Mucosa of rectum (tissue), 2 donors: Measurements from ENCODE around the gene LY9.
A peak's percentile ranks its signal among the peaks of the same experiment; 100 is the strongest.

ENCODE experiments used
- H3K27ac ChIP-seq, 2 donors: one replicate each; pipeline ENCODE4 v1.7.0; 2013; ENCODE audit warnings: inconsistent platforms in 2 of 2, low read depth in 2 of 2, low read length in 2 of 2
- H3K27me3 ChIP-seq, 2 donors: one replicate each; pipeline ENCODE4 v1.7.0; 2013; ENCODE audit warnings: low read length in 2 of 2; ENCODE audit not compliant: control insufficient read depth in 2 of 2, insufficient read depth in 2 of 2
- H3K36me3 ChIP-seq, 2 donors: one replicate each; pipeline ENCODE4 v1.7.0; 2013; ENCODE audit warnings: low read length in 2 of 2; ENCODE audit not compliant: control insufficient read depth in 2 of 2, insufficient read depth in 2 of 2
- H3K4me1 ChIP-seq, 2 donors: one replicate each; pipeline ENCODE4 v1.7.0; 2013; ENCODE audit warnings: low read length in 2 of 2, mild to moderate bottlenecking in 1 of 2; ENCODE audit not compliant: control insufficient read depth in 2 of 2, insufficient read depth in 2 of 2
- H3K4me3 ChIP-seq, 2 donors: one replicate each; pipeline ENCODE4 v1.7.0; 2013; ENCODE audit warnings: low read length in 2 of 2
- H3K9ac ChIP-seq, 2 donors: one replicate each; pipeline ENCODE4 v1.7.0; 2013; ENCODE audit warnings: low read length in 2 of 2, low read depth in 1 of 2, mild to moderate bottlenecking in 1 of 2
- H3K9me3 ChIP-seq, 2 donors: one replicate each; pipeline ENCODE4 v1.7.0; 2013; ENCODE audit warnings: low read length in 2 of 2; ENCODE audit not compliant: control insufficient read depth in 2 of 2
- donor health status: healthy.
- donor health status: Normal muscosa, but diverticular disease.

LY9 gene

DNA sequence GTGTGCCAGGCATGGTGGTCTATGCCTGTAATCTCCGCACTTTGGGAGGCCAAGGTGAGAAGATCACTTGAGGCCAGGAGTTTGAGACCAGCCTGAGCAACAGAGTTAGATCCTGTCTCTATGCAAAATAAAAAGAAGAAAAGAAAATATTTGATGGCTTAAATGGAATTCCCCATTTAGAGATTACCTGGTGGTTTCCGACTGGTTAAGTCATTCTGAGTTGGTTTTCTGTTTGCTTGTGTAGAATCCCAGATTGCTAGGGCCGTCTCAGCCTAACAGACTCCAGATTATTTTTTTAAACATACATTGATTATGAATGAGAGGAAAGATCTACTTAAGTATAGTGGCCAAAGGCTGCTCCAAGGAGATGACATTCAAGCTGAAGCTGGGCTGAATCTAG lies 22.9 kb upstream of the LY9 start:
- Histone ChIP-seq H3K36me3 (no peaks in the 10 kb centered on the region), H3K9me3 (no peaks in the 10 kb centered on the region), H3K27ac (no peak overlapping the region), H3K9ac (no peak overlapping the region), H3K4me3 (no peak overlapping the region), H3K27me3 (no peaks in the 10 kb centered on the region), H3K4me1 (no peaks in the 10 kb centered on the region)

DNA sequence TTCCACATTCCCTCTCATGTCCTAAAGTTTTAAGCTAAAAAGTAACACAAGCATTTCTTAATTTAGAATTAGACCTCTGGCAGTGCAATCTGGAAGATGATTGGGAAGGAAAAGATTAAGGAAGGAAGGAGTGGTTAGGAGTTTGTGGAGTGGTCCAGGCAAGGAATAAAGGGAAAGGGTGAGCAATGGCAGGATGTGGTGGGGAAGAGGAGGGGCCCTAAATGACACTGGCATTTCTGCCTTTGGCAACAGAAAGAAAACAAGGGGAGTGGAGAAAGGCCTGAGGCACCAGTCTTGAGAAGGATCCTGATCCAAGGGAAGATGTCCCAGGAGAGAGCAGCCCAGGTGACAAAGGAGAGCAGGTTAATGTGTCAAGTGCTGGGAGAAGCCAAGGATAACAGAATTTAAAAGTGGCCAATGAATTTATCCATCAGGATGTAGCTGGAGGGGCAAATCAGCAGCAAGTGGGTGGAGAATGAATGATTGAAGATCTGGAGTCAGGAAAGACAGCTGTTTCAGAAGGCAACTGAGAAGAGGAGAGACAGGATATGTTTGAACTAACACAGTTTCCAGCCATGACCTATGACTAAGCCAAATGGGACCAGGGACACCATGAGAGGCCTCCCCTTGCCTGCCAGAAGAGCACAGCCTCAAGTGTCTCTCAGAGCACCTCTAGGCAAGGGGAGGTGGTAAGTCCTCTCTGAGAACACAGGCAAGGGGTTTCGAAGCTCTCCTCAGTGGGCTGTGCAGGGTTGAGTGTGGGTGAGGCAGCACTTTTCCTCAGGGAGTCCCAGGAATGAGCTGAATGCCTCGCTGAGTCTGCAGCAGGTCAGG lies 20.9 kb upstream of the LY9 start:
- H3K27me3 ChIP-seq = no peaks in the 10 kb centered on the region
- H3K36me3 ChIP-seq = no peaks in the 10 kb centered on the region
- no peak overlapping the region for H3K27ac ChIP-seq
- H3K9ac ChIP-seq = no peak overlapping the region
- H3K4me3 ChIP-seq = no peak overlapping the region
- no peaks in the 10 kb centered on the region for H3K9me3 ChIP-seq
- no peaks in the 10 kb centered on the region for H3K4me1 ChIP-seq

DNA sequence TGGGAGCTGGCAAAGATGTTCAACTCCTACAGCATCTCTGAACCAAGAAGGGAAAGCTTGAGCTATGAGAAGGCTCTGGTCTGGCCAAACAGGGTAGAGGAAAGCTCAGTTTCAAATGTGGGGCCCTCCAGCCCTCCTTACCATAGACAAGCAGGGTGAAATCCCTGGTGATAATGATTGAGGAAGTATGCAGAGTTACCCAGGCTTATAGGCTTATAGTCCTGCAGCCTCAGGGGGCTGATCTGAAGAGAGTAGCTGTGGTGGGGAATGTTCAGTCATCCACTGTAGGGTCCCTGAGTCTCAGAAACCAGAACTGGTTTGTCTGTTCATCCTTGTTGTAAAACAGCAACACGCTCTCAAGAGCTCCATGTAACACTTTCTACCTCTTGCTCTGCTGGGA lies 19.8 kb upstream of the LY9 start:
- Histone ChIP-seq H3K27me3 (no peaks in the 10 kb centered on the region), H3K36me3 (no peaks in the 10 kb centered on the region), H3K4me3 (no peak overlapping the region), H3K27ac (no peak overlapping the region), H3K9ac (no peak overlapping the region), H3K9me3 (no peaks in the 10 kb centered on the region), H3K4me1 (peaks cover 6 to 9% of the 10 kb centered on the region in 2 donors)

DNA sequence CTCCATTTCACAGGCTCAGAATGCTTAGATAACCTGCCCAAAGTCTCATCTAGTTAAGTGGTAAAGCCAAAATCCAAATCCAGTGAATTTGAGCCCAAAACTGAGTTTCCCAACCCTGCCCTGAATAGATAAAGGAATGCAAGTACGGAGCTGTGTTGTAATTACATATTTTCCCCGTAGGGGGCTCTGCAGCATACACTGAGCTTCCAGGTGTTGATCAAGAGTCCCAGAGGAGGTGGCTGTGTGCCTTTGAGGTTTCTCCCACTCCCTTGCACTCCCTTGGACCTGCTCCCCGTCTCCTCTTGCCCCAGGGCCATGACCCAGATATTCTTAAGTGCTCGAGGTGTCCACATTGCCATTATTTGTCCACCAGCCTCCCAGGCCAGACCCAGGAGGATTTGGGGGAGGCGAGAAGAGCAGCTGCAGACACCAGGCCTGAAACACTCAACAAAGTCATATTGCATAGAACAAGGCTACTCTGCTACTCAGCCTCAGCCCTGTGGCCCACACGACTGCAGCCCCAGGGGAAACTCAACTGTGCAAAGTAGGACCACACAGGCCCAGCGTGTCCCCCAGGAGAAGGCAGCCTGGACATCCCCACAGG lies 18.4 kb upstream of the LY9 start:
- H3K27ac ChIP-seq = no peak overlapping the region
- H3K36me3 ChIP-seq = no peaks in the 10 kb centered on the region
- H3K27me3 ChIP-seq = no peaks in the 10 kb centered on the region
- H3K9ac ChIP-seq = no peak overlapping the region
- H3K4me3 ChIP-seq = no peak overlapping the region
- H3K9me3 ChIP-seq = no peaks in the 10 kb centered on the region
- H3K4me1 ChIP-seq = peaks cover 19 to 22% of the 10 kb centered on the region in 2 donors

DNA sequence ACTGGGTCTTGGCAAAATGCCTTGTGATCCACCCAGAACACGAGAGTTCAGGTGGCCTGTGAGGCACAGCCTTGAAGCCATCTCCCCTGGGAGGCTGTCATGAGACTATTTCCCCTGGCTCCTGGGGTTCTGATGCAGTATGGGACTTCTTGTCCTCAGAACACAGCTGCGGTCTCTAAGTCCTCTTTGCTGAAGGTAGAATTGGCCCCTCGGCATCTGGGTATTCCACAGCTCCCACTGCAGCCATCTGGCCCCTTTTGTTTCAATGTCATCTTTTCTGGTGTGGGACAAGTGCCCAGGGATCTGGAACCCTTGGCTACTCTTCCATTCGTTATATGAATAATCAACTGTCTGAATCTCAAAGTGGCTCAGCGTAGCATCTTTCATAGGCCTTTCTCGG lies 17.0 kb upstream of the LY9 start:
- Histone ChIP-seq H3K9ac (no peak overlapping the region), H3K27me3 (no peaks in the 10 kb centered on the region), H3K27ac (no peak overlapping the region), H3K4me1 (peaks cover 22 to 26% of the 10 kb centered on the region in 2 donors), H3K36me3 (no peaks in the 10 kb centered on the region), H3K9me3 (no peaks in the 10 kb centered on the region), H3K4me3 (no peak overlapping the region)

DNA sequence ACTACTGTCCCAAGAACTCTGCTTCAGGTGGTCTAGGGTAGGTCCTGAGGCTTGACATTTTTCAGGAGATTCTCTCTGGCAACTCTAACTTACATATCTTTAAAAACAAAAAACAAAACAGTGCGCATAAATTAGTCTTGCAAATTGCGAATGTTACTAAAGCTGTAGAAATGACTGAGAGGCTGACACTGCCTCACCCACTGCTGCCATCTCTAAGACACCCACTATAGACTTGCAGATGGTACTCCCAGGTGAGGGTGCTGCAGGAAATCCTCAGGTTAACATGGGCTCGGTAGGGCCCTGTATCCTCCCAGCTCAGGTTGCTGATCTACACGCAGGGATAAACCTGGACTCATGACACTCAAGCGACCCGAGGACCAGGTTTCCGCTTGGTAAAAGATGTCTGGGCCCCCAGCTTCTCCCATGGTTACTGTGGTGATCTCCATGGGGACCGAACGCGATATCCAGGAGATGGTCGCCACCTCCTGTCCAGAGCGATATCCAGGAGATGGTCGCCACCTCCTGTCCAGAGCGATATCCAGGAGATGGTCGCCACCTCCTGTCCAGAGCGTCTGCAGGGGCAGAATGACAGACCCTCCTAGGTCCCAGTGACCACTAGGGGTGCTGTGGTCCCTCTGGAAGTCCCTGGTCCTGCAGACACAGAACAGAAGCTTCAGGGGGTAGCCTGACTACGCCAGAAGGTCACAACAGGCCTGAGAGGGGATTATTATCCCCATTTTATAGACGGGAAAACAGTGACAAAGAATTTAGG lies 16.2 kb upstream of the LY9 start:
- H3K4me3 ChIP-seq = no peak overlapping the region
- H3K9ac ChIP-seq = no peak overlapping the region
- no peaks in the 10 kb centered on the region for H3K36me3 ChIP-seq
- no peaks in the 10 kb centered on the region for H3K9me3 ChIP-seq
- H3K4me1 ChIP-seq = peaks cover 22 to 26% of the 10 kb centered on the region in 2 donors
- H3K27me3 ChIP-seq = no peaks in the 10 kb centered on the region
- H3K27ac ChIP-seq = no peak overlapping the region

DNA sequence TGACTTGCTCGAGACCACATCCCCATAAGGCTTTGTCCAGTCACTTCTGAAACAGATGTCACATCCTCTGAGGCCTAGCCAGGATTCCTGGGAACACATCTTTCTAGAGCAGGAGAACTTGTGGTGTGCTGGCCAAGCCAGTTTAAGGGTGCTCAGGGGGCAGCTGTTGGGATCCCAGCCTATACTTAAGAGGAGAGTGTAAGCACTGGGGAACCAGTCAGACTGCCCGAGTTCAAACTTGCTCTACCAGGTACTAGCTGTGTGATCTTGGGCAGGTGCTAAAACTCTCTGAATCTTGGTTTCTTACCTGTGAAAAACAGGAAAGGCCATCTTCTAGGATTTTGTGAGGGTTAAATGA lies 15.6 kb upstream of the LY9 start:
- Histone ChIP-seq H3K9ac (no peak overlapping the region), H3K4me3 (no peak overlapping the region), H3K36me3 (no peaks in the 10 kb centered on the region), H3K4me1 (peaks cover 22 to 26% of the 10 kb centered on the region in 2 donors), H3K27me3 (no peaks in the 10 kb centered on the region), H3K27ac (no peak overlapping the region), H3K9me3 (no peaks in the 10 kb centered on the region)

DNA sequence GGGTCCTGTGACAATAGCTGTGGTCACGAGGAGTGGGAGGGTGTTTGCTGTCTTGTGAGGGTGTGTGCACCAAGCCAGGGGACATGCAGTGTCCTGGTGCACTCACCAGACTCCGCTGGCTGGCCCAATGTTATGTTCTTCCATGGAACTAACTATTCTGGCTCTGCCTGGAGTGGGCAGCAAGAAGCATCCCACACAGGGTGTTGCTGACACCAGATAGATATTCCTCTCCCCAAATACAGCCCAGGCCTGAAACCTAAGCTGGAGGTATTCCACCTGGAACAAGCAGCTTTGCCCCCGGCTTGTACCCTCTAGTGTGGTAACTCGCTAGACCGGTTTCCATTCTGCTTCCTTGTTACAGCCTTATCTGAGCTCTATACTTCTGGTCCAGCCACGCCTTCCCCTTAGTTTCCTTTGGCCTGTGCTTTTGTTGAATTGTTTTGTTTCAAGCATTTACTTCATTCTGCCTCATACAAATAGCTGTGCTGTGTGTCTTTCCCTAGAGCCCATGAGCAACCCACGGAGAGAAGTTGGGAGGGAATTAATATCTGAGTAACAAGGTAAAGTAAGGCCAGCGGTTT lies 14.7 kb upstream of the LY9 start:
- Histone ChIP-seq H3K27ac (peak overlapping the region; percentile 90 to 92), H3K9ac (peak overlapping the region; percentile 44 to 64), H3K4me1 (peaks cover 22 to 26% of the 10 kb centered on the region in 2 donors), H3K27me3 (no peaks in the 10 kb centered on the region), H3K4me3 (peak overlapping the region; percentile 10 to 50), H3K36me3 (no peaks in the 10 kb centered on the region), H3K9me3 (no peaks in the 10 kb centered on the region)

DNA sequence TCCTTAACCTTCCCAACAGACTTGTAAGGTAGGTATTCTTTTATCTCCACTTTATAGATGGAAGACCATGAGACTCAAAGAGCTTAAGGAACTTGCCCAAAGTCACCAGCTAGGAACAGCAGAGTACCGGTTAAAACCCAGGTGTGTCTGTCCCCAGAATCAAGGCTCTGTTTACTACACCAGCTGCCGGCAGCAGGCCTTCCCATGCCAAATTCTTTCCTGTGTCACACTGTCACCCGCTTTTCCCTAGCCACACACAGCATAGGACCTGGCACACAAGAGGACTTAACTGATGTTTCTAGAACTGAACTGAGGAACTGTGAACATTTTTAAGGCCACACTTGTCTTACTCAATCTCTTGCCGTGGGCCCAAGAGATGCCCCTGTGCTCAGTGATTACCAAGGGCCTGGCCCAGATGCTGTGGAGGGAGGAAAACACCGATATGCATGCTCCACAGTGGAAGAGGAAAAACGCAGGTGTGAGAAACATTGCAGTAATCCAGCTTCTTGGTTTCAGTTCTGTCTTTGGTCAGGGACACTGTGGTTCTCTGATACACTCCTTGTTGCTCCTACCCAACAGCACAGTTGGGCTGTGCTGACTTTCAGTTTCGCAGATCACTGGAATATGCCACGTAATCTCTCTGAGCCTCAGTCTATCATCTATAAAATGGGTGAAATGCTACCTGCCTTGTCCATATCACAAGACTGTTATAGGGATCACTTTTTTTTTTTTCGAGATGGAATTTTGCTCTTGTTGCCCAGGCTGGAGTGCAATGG lies 13.9 kb upstream of the LY9 start:
- H3K4me1 ChIP-seq = peaks cover 22 to 26% of the 10 kb centered on the region in 2 donors
- H3K9me3 ChIP-seq = no peaks in the 10 kb centered on the region
- peak overlapping the region; percentile 44 to 64 for H3K9ac ChIP-seq
- H3K36me3 ChIP-seq = no peaks in the 10 kb centered on the region
- peak overlapping the region; percentile 27 to 50 for H3K4me3 ChIP-seq
- peak overlapping the region; percentile 90 to 92 for H3K27ac ChIP-seq
- H3K27me3 ChIP-seq = no peaks in the 10 kb centered on the region
